ENCODE results near the gene PRKCA. TPM values are rescaled to one million over a fixed set of nuclear protein-coding genes. Genes with fewer than 3 reads are reported as not detected.

The PRKCA gene
- total RNA-seq, 2 experiments from 2014 or later, result 78.4 to 79.7 TPM

GRCh38 chr17:66272811-66273585 lies 29.4 kb upstream of the PRKCA start:
- DNase-seq, result no peak
- Mint-ChIP-seq H3K36me3 (ENCODE audit: low read depth) (no peaks in the 10 kb centered on the region), H3K4me3 (no peak overlapping the region), H3K9me3 (no peaks in the 10 kb centered on the region), H3K27me3 (ENCODE audit: low read depth) (no peaks in the 10 kb centered on the region), H3K4me1 (ENCODE audit: low read depth) (no peaks in the 10 kb centered on the region), H3K27ac (no peak overlapping the region)
- CTCF ChIA-PET, result interaction anchor here (1.5 kb wide), 1 partner anchor 14 kb away, joined by 8 read pairs; no protein-coding TSS in a partner anchor
- intact Hi-C loops (cut with micrococcal nuclease), result no loop called here

DNA sequence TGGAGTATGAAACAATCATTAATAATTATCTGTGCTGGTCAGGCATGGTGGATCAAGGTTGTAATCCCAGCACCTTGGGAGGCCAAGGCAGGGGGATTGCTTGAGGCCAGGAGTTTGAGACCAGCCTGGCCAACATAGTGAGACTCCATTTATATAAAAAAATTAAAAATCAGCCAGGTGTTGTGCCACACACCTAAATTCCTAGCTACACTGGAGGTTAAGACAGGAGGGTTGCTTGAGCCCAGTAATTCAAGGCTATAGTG lies 28.9 kb upstream of the PRKCA start:
- Mint-ChIP-seq H3K4me1 (ENCODE audit: low read depth) (no peaks in the 10 kb centered on the region), H3K9me3 (no peaks in the 10 kb centered on the region), H3K27ac (no peak overlapping the region), H3K27me3 (ENCODE audit: low read depth) (no peaks in the 10 kb centered on the region), H3K36me3 (ENCODE audit: low read depth) (no peaks in the 10 kb centered on the region), H3K4me3 (no peak overlapping the region)
- CTCF ChIA-PET, result interaction anchor here (1.5 kb wide), 1 partner anchor 13 kb away, joined by 8 read pairs; no protein-coding TSS in a partner anchor
- DNase-seq, result no peak
- intact Hi-C loops (cut with micrococcal nuclease), result no loop called here

DNA sequence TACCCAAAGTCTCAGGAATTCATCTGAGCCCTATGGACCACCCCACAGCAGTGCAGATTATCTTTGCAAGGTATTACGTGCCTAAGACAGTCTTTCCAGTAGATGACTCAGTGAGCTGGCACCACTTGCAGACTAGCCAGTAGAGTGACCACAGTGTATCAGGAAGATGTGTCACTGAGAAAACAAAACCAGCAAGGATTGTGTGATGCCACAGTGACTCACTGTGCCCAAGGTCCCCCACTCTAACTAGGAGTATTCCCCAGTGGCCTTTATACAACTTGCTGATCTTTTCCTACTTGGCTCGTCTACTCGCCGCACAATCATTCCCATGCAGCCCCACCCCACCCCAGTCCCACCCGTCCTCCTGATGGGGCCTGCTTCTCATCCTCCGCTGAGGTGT lies 26.8 kb upstream of the PRKCA start:
- no peaks in the 10 kb centered on the region for H3K36me3 Mint-ChIP-seq (ENCODE audit: low read depth)
- H3K9me3 Mint-ChIP-seq, result no peaks in the 10 kb centered on the region
- no peak overlapping the region for H3K27ac Mint-ChIP-seq
- intact Hi-C loops (cut with micrococcal nuclease), result no loop called here
- no peaks in the 10 kb centered on the region for H3K4me1 Mint-ChIP-seq (ENCODE audit: low read depth)
- no peak for DNase-seq
- no peaks in the 10 kb centered on the region for H3K27me3 Mint-ChIP-seq (ENCODE audit: low read depth)
- H3K4me3 Mint-ChIP-seq, result no peak overlapping the region
- CTCF ChIA-PET, result interaction anchor here (1.6 kb wide), 1 partner anchor 12 kb away, joined by 4 read pairs; no protein-coding TSS in a partner anchor

DNA sequence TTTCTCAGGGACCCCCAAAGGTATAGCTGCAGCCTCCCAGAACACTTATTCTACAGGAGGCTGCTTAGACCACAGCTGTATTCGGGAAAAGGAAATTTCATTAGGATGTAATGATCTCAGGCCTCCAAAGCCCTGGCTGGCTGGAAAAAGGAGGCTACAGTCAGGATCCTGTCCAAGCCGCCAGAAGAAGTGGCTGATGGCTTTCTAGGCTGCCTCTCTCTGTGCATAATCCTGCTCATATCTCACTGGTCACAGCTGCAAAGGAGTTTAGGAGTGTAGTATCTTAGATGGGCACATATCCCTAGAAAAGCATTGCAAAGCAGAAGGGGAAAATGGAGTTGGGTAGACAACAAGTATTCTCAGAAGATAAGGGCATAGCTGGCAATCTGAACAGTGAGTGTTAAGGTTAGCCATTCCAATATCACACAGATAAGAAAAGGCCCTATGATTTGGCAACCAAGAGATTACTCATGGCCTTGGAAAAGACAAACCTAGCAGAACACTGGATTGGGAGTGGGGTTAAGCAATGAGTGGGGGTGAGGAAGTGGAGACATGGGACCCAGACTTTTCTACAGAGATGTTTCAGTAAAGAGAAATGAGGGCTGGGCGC lies 26.0 kb upstream of the PRKCA start:
- Mint-ChIP-seq H3K4me3 (no peak overlapping the region), H3K27me3 (ENCODE audit: low read depth) (no peaks in the 10 kb centered on the region), H3K4me1 (ENCODE audit: low read depth) (no peaks in the 10 kb centered on the region), H3K27ac (no peak overlapping the region), H3K9me3 (no peaks in the 10 kb centered on the region), H3K36me3 (ENCODE audit: low read depth) (no peaks in the 10 kb centered on the region)
- DNase-seq, result no peak
- intact Hi-C loops (cut with micrococcal nuclease), result no loop called here
- CTCF ChIA-PET, result interaction anchor here (1.6 kb wide), 1 partner anchor 11 kb away, joined by 4 read pairs; no protein-coding TSS in a partner anchor

DNA sequence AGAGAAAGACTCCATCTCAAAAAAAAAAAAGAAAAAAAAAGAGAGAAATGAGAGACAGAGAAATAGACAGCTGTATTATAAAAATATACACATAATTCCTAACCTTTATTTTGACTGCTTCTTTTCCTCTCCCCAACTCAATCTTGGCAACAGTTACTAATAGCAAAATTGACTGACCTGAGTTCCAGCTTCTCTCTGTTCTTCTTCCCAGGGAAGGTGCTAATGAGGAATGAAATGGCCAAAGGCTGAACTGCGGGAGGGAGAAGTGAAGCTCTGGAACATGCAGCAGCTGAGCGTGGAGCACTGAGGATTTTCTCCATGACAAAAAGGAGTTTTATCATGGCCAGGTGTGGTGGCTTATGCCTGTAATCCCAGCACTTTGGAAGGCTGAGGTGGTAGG lies 25.2 kb upstream of the PRKCA start:
- Mint-ChIP-seq H3K27ac (no peak overlapping the region), H3K27me3 (ENCODE audit: low read depth) (no peaks in the 10 kb centered on the region), H3K36me3 (ENCODE audit: low read depth) (no peaks in the 10 kb centered on the region), H3K9me3 (no peaks in the 10 kb centered on the region), H3K4me1 (ENCODE audit: low read depth) (no peaks in the 10 kb centered on the region), H3K4me3 (no peak overlapping the region)
- no peak for DNase-seq
- intact Hi-C loops (cut with micrococcal nuclease), result no loop called here
- CTCF ChIA-PET, result no interaction called here

DNA sequence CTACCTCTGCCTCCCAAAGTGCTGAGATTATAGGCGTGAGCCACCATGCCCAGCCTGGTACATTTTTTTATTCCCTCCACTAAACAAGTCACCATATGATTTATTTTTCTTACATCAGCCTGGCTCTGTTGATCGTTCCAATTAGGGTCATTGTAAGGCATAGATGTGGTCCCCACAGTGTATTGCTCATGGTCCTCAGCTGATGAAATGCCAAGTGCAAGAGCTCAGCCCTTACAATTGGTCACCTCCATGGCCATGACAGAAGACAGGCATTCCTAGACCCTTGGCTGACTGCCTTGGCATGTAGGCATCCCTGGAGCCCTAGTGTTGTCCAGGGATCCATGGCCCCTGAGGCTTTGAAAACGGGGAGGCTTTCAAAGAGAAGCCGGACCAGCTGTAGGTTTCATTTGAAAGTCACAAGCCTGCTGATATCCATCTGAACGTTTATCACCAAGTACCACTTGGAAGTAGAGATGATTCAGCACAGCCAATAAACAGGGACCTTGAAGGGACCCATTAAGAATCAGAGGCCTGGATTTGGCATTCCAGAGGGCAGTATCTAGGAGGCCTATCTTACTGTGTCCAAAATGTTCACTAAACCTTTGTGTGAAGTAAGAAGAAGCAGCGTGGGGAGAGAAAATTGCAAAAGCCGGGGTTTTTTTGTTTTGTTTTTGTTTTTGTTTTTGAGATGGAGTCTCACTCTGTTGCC lies 20.6 kb upstream of the PRKCA start:
- peaks cover 19% of the 10 kb centered on the region for H3K4me1 Mint-ChIP-seq (ENCODE audit: low read depth)

DNA sequence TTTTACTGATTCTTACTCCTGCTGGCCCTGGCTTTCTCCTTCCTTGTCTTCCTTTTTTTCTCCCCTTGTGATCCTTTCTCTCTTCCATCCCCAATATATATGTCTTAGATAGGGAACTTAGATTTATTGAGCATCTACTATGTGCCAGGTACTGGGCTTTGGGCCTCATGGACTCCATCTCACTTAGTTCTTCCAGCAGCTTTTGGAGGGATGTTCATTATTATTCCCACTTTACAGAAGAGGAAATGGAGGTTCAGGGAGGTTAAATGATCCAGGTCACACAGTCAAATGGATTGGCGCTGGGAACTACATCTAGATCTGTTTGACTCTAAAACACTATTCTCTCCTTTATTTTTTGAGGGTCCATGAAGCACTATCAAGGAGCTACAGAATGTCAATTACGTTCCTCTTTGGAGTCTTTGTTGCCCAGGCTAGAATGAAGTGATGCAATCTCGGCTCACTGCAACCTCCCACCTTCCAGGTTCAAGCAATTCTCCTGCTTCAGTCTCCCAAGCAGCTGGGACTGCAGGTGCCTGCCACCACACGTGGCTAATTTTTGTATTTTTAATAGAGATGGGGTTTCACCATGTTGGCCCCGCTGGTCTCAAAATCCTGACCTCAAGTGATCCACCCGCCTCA lies 19.0 kb upstream of the PRKCA start:
- intact Hi-C loops (cut with micrococcal nuclease), result no loop called here
- Mint-ChIP-seq H3K36me3 (ENCODE audit: low read depth) (peaks cover 2% of the 10 kb centered on the region), H3K27ac (no peak overlapping the region), H3K9me3 (no peaks in the 10 kb centered on the region), H3K4me3 (no peak overlapping the region), H3K4me1 (ENCODE audit: low read depth) (peaks cover 28% of the 10 kb centered on the region), H3K27me3 (ENCODE audit: low read depth) (no peaks in the 10 kb centered on the region)
- CTCF ChIA-PET, result no interaction called here
- no peak for DNase-seq

More for the DNA sequence above, 20.6 kb upstream of the PRKCA start:
- DNase-seq, result no peak
- H3K27me3 Mint-ChIP-seq (ENCODE audit: low read depth), result no peaks in the 10 kb centered on the region
- H3K36me3 Mint-ChIP-seq (ENCODE audit: low read depth), result peaks cover 2% of the 10 kb centered on the region
- intact Hi-C loops (cut with micrococcal nuclease), result no loop called here
- CTCF ChIA-PET, result no interaction called here
- no peak overlapping the region for H3K4me3 Mint-ChIP-seq
- no peak overlapping the region for H3K27ac Mint-ChIP-seq
- H3K9me3 Mint-ChIP-seq, result no peaks in the 10 kb centered on the region

DNA sequence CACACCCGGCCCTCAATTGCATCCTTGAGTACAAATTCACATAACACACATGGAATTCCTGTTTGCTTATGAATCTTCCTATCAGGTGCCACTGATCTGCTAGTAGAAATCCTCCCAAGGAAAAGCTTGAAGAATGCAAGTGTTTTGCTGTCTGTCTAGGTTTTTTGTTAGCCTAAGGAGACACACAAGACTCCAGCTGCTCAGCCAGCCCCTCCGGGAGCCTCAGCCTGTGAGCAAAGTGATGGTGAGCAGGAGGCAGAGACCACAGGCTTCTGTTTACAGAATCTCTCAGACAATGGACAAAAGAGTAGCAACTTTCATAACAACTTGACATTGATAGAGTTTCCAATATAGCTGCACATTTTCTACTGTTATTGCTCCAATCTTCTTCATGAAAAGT lies 18.4 kb upstream of the PRKCA start:
- H3K9me3 Mint-ChIP-seq, result no peaks in the 10 kb centered on the region
- DNase-seq, result no peak
- no peaks in the 10 kb centered on the region for H3K27me3 Mint-ChIP-seq (ENCODE audit: low read depth)
- intact Hi-C loops (cut with micrococcal nuclease), result no loop called here
- no peak overlapping the region for H3K27ac Mint-ChIP-seq
- H3K36me3 Mint-ChIP-seq (ENCODE audit: low read depth), result peaks cover 2% of the 10 kb centered on the region
- peaks cover 28% of the 10 kb centered on the region for H3K4me1 Mint-ChIP-seq (ENCODE audit: low read depth)
- no peak overlapping the region for H3K4me3 Mint-ChIP-seq
- CTCF ChIA-PET, result no interaction called here

GRCh38 chr17:66285149-66285548 lies 17.3 kb upstream of the PRKCA start:
- Mint-ChIP-seq H3K9me3 (no peaks in the 10 kb centered on the region), H3K4me3 (no peak overlapping the region), H3K4me1 (ENCODE audit: low read depth) (peaks cover 30% of the 10 kb centered on the region), H3K27me3 (ENCODE audit: low read depth) (no peaks in the 10 kb centered on the region), H3K27ac (no peak overlapping the region), H3K36me3 (ENCODE audit: low read depth) (peaks cover 2% of the 10 kb centered on the region)
- CTCF ChIA-PET, result interaction anchor here (0.6 to 0.7 kb wide), 2 partner anchors 15 to 74 kb away, joined by 3 read pairs; no protein-coding TSS in a partner anchor
- intact Hi-C loops (cut with micrococcal nuclease), result no loop called here
- DNase-seq, result no peak

GRCh38 chr17:66287911-66288310 lies 14.5 kb upstream of the PRKCA start:
- H3K36me3 Mint-ChIP-seq (ENCODE audit: low read depth), result peaks cover 2% of the 10 kb centered on the region
- no peak for DNase-seq
- H3K9me3 Mint-ChIP-seq, result no peaks in the 10 kb centered on the region
- CTCF ChIA-PET, result interaction anchor here (0.9 to 1.6 kb wide), 3 partner anchors 12 to 279 kb away, joined by 4 read pairs; no protein-coding TSS in a partner anchor
- intact Hi-C loops (cut with micrococcal nuclease), result no loop called here
- no peak overlapping the region for H3K27ac Mint-ChIP-seq
- peaks cover 33% of the 10 kb centered on the region for H3K4me1 Mint-ChIP-seq (ENCODE audit: low read depth)
- no peak overlapping the region for H3K4me3 Mint-ChIP-seq
- no peaks in the 10 kb centered on the region for H3K27me3 Mint-ChIP-seq (ENCODE audit: low read depth)

DNA sequence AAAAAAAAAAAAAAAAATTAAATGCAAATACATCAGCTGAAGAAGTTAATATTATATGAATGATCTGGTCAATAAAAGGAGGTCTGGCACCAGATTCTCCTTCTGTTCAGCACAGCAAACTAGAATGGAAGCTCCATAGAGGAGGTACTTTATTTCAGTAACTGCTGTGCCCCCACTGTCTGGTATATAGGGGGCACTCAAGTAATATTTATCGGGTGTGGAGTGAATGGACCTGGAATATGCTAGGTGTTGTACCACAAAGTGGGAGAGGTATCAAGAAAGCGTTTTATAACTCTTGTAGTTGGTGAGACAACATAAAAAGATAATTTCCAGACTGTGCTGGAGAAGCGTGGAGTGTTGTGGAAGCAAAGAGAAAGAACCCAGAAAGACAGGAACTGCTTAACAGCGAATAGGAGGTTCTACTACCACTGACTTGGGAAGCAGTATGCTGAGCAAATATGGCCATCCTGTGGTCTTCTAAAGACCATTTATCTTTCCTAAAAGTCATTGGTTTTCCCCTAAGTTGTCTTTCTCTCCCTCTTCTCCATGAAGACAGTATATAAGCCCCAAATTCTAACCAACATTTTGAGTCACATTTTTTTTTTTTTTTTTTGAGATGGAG lies 12.2 kb upstream of the PRKCA start:
- Mint-ChIP-seq H3K4me3 (no peak overlapping the region), H3K27me3 (ENCODE audit: low read depth) (no peaks in the 10 kb centered on the region), H3K36me3 (ENCODE audit: low read depth) (peaks cover 2% of the 10 kb centered on the region), H3K9me3 (no peaks in the 10 kb centered on the region), H3K27ac (no peak overlapping the region), H3K4me1 (ENCODE audit: low read depth) (peaks cover 30% of the 10 kb centered on the region)
- intact Hi-C loops (cut with micrococcal nuclease), result no loop called here
- DNase-seq, result no peak
- CTCF ChIA-PET, result interaction anchor here (0.7 to 0.8 kb wide), 2 partner anchors 21 to 112 kb away, joined by 3 read pairs; no protein-coding TSS in a partner anchor

GRCh38 chr17:66292353-66292752 lies 10.1 kb upstream of the PRKCA start:
- no peaks in the 10 kb centered on the region for H3K36me3 Mint-ChIP-seq (ENCODE audit: low read depth)
- no peaks in the 10 kb centered on the region for H3K27me3 Mint-ChIP-seq (ENCODE audit: low read depth)
- intact Hi-C loops (cut with micrococcal nuclease), result no loop called here
- no peaks in the 10 kb centered on the region for H3K9me3 Mint-ChIP-seq
- no peak overlapping the region for H3K4me3 Mint-ChIP-seq
- peaks cover 15% of the 10 kb centered on the region for H3K4me1 Mint-ChIP-seq (ENCODE audit: low read depth)
- CTCF ChIA-PET, result no interaction called here
- H3K27ac Mint-ChIP-seq, result no peak overlapping the region
- no peak for DNase-seq

All from activated naive CD4-positive, alpha-beta T cell treated with anti-CD3 and anti-CD28 coated beads for 36 hours (primary cell).